ENCODE measurements around the gene ABCA12.

ABCA12 gene

GRCh38 chr2:215105607-215106354 is 32.6 kb downstream of the ABCA12 start:
- Histone ChIP-seq H3K27me3 (ENCODE audit: insufficient read depth, low read length) (no peaks in the 10 kb centered on the region), H3K9me3 (ENCODE audit: low read length) (no peaks in the 10 kb centered on the region), H3K4me1 (ENCODE audit: insufficient read depth, low read length) (no peaks in the 10 kb centered on the region), H3K4me3 (ENCODE audit: low read length) (no peak overlapping the region), H3K36me3 (ENCODE audit: insufficient read depth, low read length) (no peaks in the 10 kb centered on the region), H2AFZ (ENCODE audit: low read depth, low read length) (no peak overlapping the region)

- Histone ChIP-seq H3K27me3 (ENCODE audit: insufficient read depth, low read length) (no peaks in the 10 kb centered on the region), H3K4me1 (ENCODE audit: insufficient read depth, low read length) (no peaks in the 10 kb centered on the region), H2AFZ (ENCODE audit: low read depth, low read length) (no peak overlapping the region), H3K36me3 (ENCODE audit: insufficient read depth, low read length) (no peaks in the 10 kb centered on the region), H3K9me3 (ENCODE audit: low read length) (no peaks in the 10 kb centered on the region), H3K4me3 (ENCODE audit: low read length) (no peak overlapping the region)
Observed at GRCh38 chr2:215104226-215104625, 34.2 kb downstream of the ABCA12 start.

- Histone ChIP-seq H3K36me3 (ENCODE audit: insufficient read depth, low read length) (no peaks in the 10 kb centered on the region), H3K4me3 (ENCODE audit: low read length) (no peak overlapping the region)
Observed at GRCh38 chr2:215098875-215099274, 39.6 kb downstream of the ABCA12 start.

GRCh38 chr2:215084080-215084479 is 54.3 kb downstream of the ABCA12 start:
- no peaks in the 10 kb centered on the region for H3K36me3 ChIP-seq (ENCODE audit: insufficient read depth, low read length)
- no peak overlapping the region for H2AFZ ChIP-seq (ENCODE audit: low read depth, low read length)

More at GRCh38 chr2:215098875-215099274, 39.6 kb downstream of the ABCA12 start:
- Histone ChIP-seq H3K27me3 (ENCODE audit: insufficient read depth, low read length) (peaks cover 2% of the 10 kb centered on the region), H2AFZ (ENCODE audit: low read depth, low read length) (no peak overlapping the region), H3K4me1 (ENCODE audit: insufficient read depth, low read length) (no peaks in the 10 kb centered on the region), H3K9me3 (ENCODE audit: low read length) (no peaks in the 10 kb centered on the region)

GRCh38 chr2:215083146-215083545 is 55.3 kb downstream of the ABCA12 start:
- Histone ChIP-seq H2AFZ (ENCODE audit: low read depth, low read length) (no peak overlapping the region), H3K27me3 (ENCODE audit: insufficient read depth, low read length) (no peaks in the 10 kb centered on the region), H3K36me3 (ENCODE audit: insufficient read depth, low read length) (no peaks in the 10 kb centered on the region), H3K9me3 (ENCODE audit: low read length) (no peaks in the 10 kb centered on the region), H3K4me3 (ENCODE audit: low read length) (no peak overlapping the region), H3K4me1 (ENCODE audit: insufficient read depth, low read length) (no peaks in the 10 kb centered on the region)

More at GRCh38 chr2:215084080-215084479, 54.3 kb downstream of the ABCA12 start:
- no peak overlapping the region for H3K4me3 ChIP-seq (ENCODE audit: low read length)
- H3K4me1 ChIP-seq (ENCODE audit: insufficient read depth, low read length) = no peaks in the 10 kb centered on the region
- no peaks in the 10 kb centered on the region for H3K27me3 ChIP-seq (ENCODE audit: insufficient read depth, low read length)
- no peaks in the 10 kb centered on the region for H3K9me3 ChIP-seq (ENCODE audit: low read length)

GRCh38 chr2:215082446-215082845 is 56.0 kb downstream of the ABCA12 start:
- Histone ChIP-seq H3K27me3 (ENCODE audit: insufficient read depth, low read length) (no peaks in the 10 kb centered on the region), H3K4me3 (ENCODE audit: low read length) (no peak overlapping the region), H3K4me1 (ENCODE audit: insufficient read depth, low read length) (no peaks in the 10 kb centered on the region), H2AFZ (ENCODE audit: low read depth, low read length) (no peak overlapping the region), H3K9me3 (ENCODE audit: low read length) (no peaks in the 10 kb centered on the region), H3K36me3 (ENCODE audit: insufficient read depth, low read length) (no peaks in the 10 kb centered on the region)

GRCh38 chr2:215080545-215080944 is 57.9 kb downstream of the ABCA12 start:
- Histone ChIP-seq H3K4me1 (ENCODE audit: insufficient read depth, low read length) (no peaks in the 10 kb centered on the region), H3K36me3 (ENCODE audit: insufficient read depth, low read length) (no peaks in the 10 kb centered on the region), H3K9me3 (ENCODE audit: low read length) (no peaks in the 10 kb centered on the region), H3K4me3 (ENCODE audit: low read length) (no peak overlapping the region), H3K27me3 (ENCODE audit: insufficient read depth, low read length) (no peaks in the 10 kb centered on the region), H2AFZ (ENCODE audit: low read depth, low read length) (no peak overlapping the region)

- H3K4me3 ChIP-seq (ENCODE audit: low read length) = no peak overlapping the region
- H3K9me3 ChIP-seq (ENCODE audit: low read length) = no peaks in the 10 kb centered on the region
- H3K27me3 ChIP-seq (ENCODE audit: insufficient read depth, low read length) = no peaks in the 10 kb centered on the region
- H3K4me1 ChIP-seq (ENCODE audit: insufficient read depth, low read length) = no peaks in the 10 kb centered on the region
- no peak overlapping the region for H2AFZ ChIP-seq (ENCODE audit: low read depth, low read length)
- no peaks in the 10 kb centered on the region for H3K36me3 ChIP-seq (ENCODE audit: insufficient read depth, low read length)
Observed at GRCh38 chr2:215071676-215072075, 66.8 kb downstream of the ABCA12 start.

GRCh38 chr2:215068399-215068798 is 70.0 kb downstream of the ABCA12 start:
- Histone ChIP-seq H3K27me3 (ENCODE audit: insufficient read depth, low read length) (no peaks in the 10 kb centered on the region), H3K4me3 (ENCODE audit: low read length) (no peak overlapping the region), H3K4me1 (ENCODE audit: insufficient read depth, low read length) (no peaks in the 10 kb centered on the region), H3K9me3 (ENCODE audit: low read length) (no peaks in the 10 kb centered on the region), H2AFZ (ENCODE audit: low read depth, low read length) (peak overlapping the region; percentile 51), H3K36me3 (ENCODE audit: insufficient read depth, low read length) (no peaks in the 10 kb centered on the region)

- H2AFZ ChIP-seq (ENCODE audit: low read depth, low read length) = no peak overlapping the region
- no peak overlapping the region for H3K4me3 ChIP-seq (ENCODE audit: low read length)
- H3K27me3 ChIP-seq (ENCODE audit: insufficient read depth, low read length) = no peaks in the 10 kb centered on the region
- no peaks in the 10 kb centered on the region for H3K9me3 ChIP-seq (ENCODE audit: low read length)
- peaks cover 3% of the 10 kb centered on the region for H3K4me1 ChIP-seq (ENCODE audit: insufficient read depth, low read length)
- no peaks in the 10 kb centered on the region for H3K36me3 ChIP-seq (ENCODE audit: insufficient read depth, low read length)
Observed at GRCh38 chr2:215066124-215066523, 72.3 kb downstream of the ABCA12 start.

- no peak overlapping the region for H2AFZ ChIP-seq (ENCODE audit: low read depth, low read length)
- H3K4me1 ChIP-seq (ENCODE audit: insufficient read depth, low read length) = peaks cover 8% of the 10 kb centered on the region
- H3K27me3 ChIP-seq (ENCODE audit: insufficient read depth, low read length) = no peaks in the 10 kb centered on the region
- no peak overlapping the region for H3K4me3 ChIP-seq (ENCODE audit: low read length)
- no peaks in the 10 kb centered on the region for H3K9me3 ChIP-seq (ENCODE audit: low read length)
- H3K36me3 ChIP-seq (ENCODE audit: insufficient read depth, low read length) = no peaks in the 10 kb centered on the region
Observed at GRCh38 chr2:215063526-215063925, 74.9 kb downstream of the ABCA12 start.

- Histone ChIP-seq H3K4me1 (ENCODE audit: insufficient read depth, low read length) (peaks cover 8% of the 10 kb centered on the region), H3K36me3 (ENCODE audit: insufficient read depth, low read length) (no peaks in the 10 kb centered on the region), H3K27me3 (ENCODE audit: insufficient read depth, low read length) (no peaks in the 10 kb centered on the region), H3K9me3 (ENCODE audit: low read length) (no peaks in the 10 kb centered on the region), H2AFZ (ENCODE audit: low read depth, low read length) (no peak overlapping the region), H3K4me3 (ENCODE audit: low read length) (no peak overlapping the region)
Observed at GRCh38 chr2:215060861-215061536, 77.4 kb downstream of the ABCA12 start.

- H3K27me3 ChIP-seq (ENCODE audit: insufficient read depth, low read length) = no peaks in the 10 kb centered on the region
- no peak overlapping the region for H2AFZ ChIP-seq (ENCODE audit: low read depth, low read length)
- H3K9me3 ChIP-seq (ENCODE audit: low read length) = no peaks in the 10 kb centered on the region
- H3K36me3 ChIP-seq (ENCODE audit: insufficient read depth, low read length) = no peaks in the 10 kb centered on the region
- H3K4me1 ChIP-seq (ENCODE audit: insufficient read depth, low read length) = peaks cover 8% of the 10 kb centered on the region
- H3K4me3 ChIP-seq (ENCODE audit: low read length) = no peak overlapping the region
Observed at GRCh38 chr2:215059724-215060123, 78.7 kb downstream of the ABCA12 start.
